PC-9 (cell line): ENCODE measurements around the gene MED13L.

ENCODE experiments used
- CTCF ChIP-seq: fragments of 200-600 bp; sonication (generic); conservative IDR thresholded peaks from 2 replicates; pipeline ENCODE4 v1.6.1; 2017; ENCODE audit warnings: mixed run types, antibody characterized with exemption, mild to moderate bottlenecking, moderate library complexity
- EZH2 ChIP-seq: fragments of 200-600 bp; sonication (generic); IDR thresholded peaks from 2 replicates; pipeline ENCODE4 v1.8.0; 2017; ENCODE audit warnings: antibody characterized with exemption, low read depth

- no peak for TF ChIP-seq CTCF
- no peak for TF ChIP-seq EZH2
These were observed 6.9 kb upstream of the MED13L start for GRCh38 chr12:116284396-116284795.
